ENCODE measurements around the gene ST6GAL2. TPM values are rescaled to one million over a fixed set of nuclear protein-coding genes. Genes with fewer than 3 reads are reported as not detected.

Gene ST6GAL2
- 0.57 and 0.65 TPM in 2 replicates for total RNA-seq

DNA sequence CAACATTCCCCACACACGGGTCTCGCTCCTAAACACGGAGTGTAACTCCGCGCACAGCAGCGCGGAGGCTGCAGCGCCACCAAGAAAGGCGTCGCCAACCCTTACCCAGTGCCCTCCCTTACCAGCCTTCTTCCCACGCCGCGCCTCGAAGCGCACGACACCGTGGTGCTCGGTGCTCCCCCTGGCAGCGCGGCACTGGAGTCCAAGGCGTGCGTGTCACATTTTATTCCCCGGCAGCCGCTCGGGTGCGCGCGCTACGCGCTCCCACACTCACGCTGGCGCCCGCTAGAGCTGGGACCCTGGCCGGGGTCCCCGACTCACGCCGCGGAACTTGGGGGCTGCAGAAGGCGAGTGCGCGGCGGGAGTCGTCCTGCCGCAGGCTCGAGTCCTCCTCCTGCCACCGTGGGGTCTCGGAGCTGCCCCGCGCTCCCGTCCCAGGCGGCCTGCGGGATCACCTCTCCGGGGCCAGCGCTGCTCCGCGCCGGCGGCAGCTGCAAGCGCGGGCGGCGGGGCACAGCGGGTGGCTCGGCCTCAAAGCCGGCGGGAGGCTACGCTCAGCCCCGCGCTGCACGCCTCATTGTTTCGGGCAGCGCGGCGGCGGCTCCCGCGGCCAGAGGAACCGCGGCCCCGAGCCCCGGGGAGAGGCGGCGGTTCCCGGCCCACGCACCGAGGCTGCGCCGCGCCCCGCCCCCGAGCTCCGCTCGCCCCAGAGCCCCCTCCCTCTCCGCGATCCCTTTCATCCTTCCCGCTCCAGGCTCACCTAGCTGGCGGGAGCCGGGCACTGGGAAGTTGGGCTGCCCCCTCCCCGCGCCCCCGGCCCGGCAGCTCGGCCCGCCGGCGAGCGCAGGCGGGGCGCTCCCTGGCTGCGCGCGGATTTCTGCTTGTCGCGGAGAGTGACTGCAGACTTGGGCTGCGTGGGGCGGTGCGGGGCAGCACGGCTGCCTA is at the start of gene ST6GAL2:
TSS of gene ST6GAL2 (minus strand) at position 197 of the 945 bp plus-strand sequence. CDS start 42,190 bp downstream, outside the sequence.

